Mesenchymal stem cell (in vitro differentiated cells and primary cell): Measurements from ENCODE around the gene EGLN1.
A peak's percentile ranks its signal among the peaks of the same experiment; 100 is the strongest.

ENCODE experiments used
- DNase-seq: peaks from one replicate; pipeline ENCODE4 v3.0.0-alpha.2; 2013
- H2AFZ ChIP-seq: one replicate; pipeline ENCODE4 v1.6.1; 2013; ENCODE audit warnings: low read depth, mild to moderate bottlenecking, control low read depth, inconsistent platforms, low read length, moderate library complexity
- H2AK5ac ChIP-seq: 2 replicates; pipeline ENCODE4 v1.6.1; 2013; ENCODE audit warnings: low read length, moderate library complexity, mild to moderate bottlenecking, inconsistent platforms; ENCODE audit not compliant: severe bottlenecking
- H2BK120ac ChIP-seq: one replicate; pipeline ENCODE4 v1.6.1; 2013; ENCODE audit warnings: low read depth, mild to moderate bottlenecking, inconsistent platforms, low read length, moderate library complexity
- H2BK12ac ChIP-seq, 2 experiments: one replicate each; pipeline ENCODE4 v1.6.1; 2013; ENCODE audit warnings: inconsistent platforms in 2 of 2, low read length in 2 of 2, mild to moderate bottlenecking in 2 of 2, moderate library complexity in 2 of 2, control low read depth in 1 of 2
- H2BK15ac ChIP-seq: one replicate; pipeline ENCODE4 v1.6.1; 2013; ENCODE audit warnings: mild to moderate bottlenecking, low read depth, inconsistent platforms; ENCODE audit not compliant: poor library complexity, severe bottlenecking
- H2BK5ac ChIP-seq: 2 replicates; pipeline ENCODE4 v1.6.1; 2013; ENCODE audit warnings: low read depth, mild to moderate bottlenecking, low read length, control low read depth, inconsistent platforms; ENCODE audit not compliant: poor library complexity, severe bottlenecking
- H3K14ac ChIP-seq, 2 experiments: one replicate each; pipeline ENCODE4 v1.6.1; 2013; ENCODE audit warnings: inconsistent platforms in 2 of 2, low read length in 2 of 2, control low read depth in 1 of 2, mild to moderate bottlenecking in 1 of 2, moderate library complexity in 1 of 2
- H3K18ac ChIP-seq, 2 experiments: one replicate each; pipeline ENCODE4 v1.6.1; 2013; ENCODE audit warnings: inconsistent platforms in 2 of 2, low read length in 2 of 2, control low read depth in 1 of 2, low read depth in 1 of 2, mild to moderate bottlenecking in 1 of 2
- H3K23ac ChIP-seq, 2 experiments: one replicate each; pipeline ENCODE4 v1.6.1; 2013; ENCODE audit warnings: inconsistent platforms in 2 of 2, low read length in 2 of 2, mild to moderate bottlenecking in 2 of 2, moderate library complexity in 2 of 2, control low read depth in 1 of 2
- H3K27ac ChIP-seq: 2 replicates; pipeline ENCODE4 v1.5.1; 2013; ENCODE audit warnings: mild to moderate bottlenecking, moderate library complexity, low read length, control low read depth, inconsistent platforms; ENCODE audit not compliant: poor library complexity, severe bottlenecking
- H3K27me3 ChIP-seq, 2 experiments: 2 replicates each; pipeline versions ENCODE4 v1.6.1 to v1.7.0; 2013; ENCODE audit warnings: low read length in 2 of 2, mild to moderate bottlenecking in 2 of 2, moderate library complexity in 2 of 2, control low read depth in 1 of 2, inconsistent platforms in 1 of 2; ENCODE audit not compliant: control insufficient read depth in 1 of 2, insufficient read depth in 1 of 2
- H3K36me3 ChIP-seq, 2 experiments: 2 replicates each; pipeline versions ENCODE4 v1.6.1 to v1.7.0; 2013; ENCODE audit warnings: low read length in 2 of 2, control low read depth in 1 of 2, inconsistent platforms in 1 of 2, low read depth in 1 of 2, mild to moderate bottlenecking in 1 of 2; ENCODE audit not compliant: insufficient read depth in 2 of 2, control insufficient read depth in 1 of 2
- H3K4ac ChIP-seq, 2 experiments: one replicate each; pipeline ENCODE4 v1.6.1; 2013; ENCODE audit warnings: inconsistent platforms in 2 of 2, low read length in 2 of 2, mild to moderate bottlenecking in 2 of 2, moderate library complexity in 2 of 2, control low read depth in 1 of 2, low read depth in 1 of 2
- H3K4me1 ChIP-seq: 2 replicates; pipeline ENCODE4 v1.6.1; 2013; ENCODE audit warnings: low read depth, low read length, control low read depth; ENCODE audit not compliant: control insufficient read depth, insufficient read depth
- H3K4me2 ChIP-seq: 2 replicates; pipeline ENCODE4 v1.6.1; 2013; ENCODE audit warnings: low read length, mild to moderate bottlenecking, inconsistent platforms; ENCODE audit not compliant: poor library complexity, severe bottlenecking
- H3K4me3 ChIP-seq, 2 experiments: 2 replicates each; pipeline versions ENCODE4 v1.5.1 to v1.7.0; 2013; ENCODE audit warnings: low read length in 2 of 2, mild to moderate bottlenecking in 2 of 2, control low read depth in 1 of 2, low read depth in 1 of 2; ENCODE audit not compliant: insufficient read depth in 1 of 2
- H3K79me1 ChIP-seq: replicated peaks from 2 replicates; pipeline ENCODE4 v1.6.1; 2013; ENCODE audit warnings: mild to moderate bottlenecking, control low read depth, low read length, inconsistent platforms; ENCODE audit not compliant: poor library complexity, severe bottlenecking
- H3K9ac ChIP-seq: 2 replicates; pipeline ENCODE4 v1.7.0; 2013; ENCODE audit warnings: mild to moderate bottlenecking, low read length, moderate library complexity
- H3K9me3 ChIP-seq: 2 replicates; pipeline ENCODE4 v1.7.0; 2013; ENCODE audit warnings: mild to moderate bottlenecking, low read length; ENCODE audit not compliant: control insufficient read depth
- H4K8ac ChIP-seq: one replicate; pipeline ENCODE4 v1.6.1; 2013; ENCODE audit warnings: inconsistent platforms, mild to moderate bottlenecking, low read length, moderate library complexity
- H4K91ac ChIP-seq: one replicate; pipeline ENCODE4 v1.6.1; 2013; ENCODE audit warnings: mild to moderate bottlenecking, low read length, inconsistent platforms
- WGBS: methylation state at CpG from one replicate; pipeline ENCODE4 v1.1.7; 2013; ENCODE audit warnings: mixed read lengths; 5-methylcytosine and 5-hydroxymethylcytosine counted together

The EGLN1 gene

GRCh38 chr1:231443363-231443762 is 21.3 kb upstream of the EGLN1 start:
- WGBS: 100% methylated on average over 1 of the region's 2 CpGs
- Histone ChIP-seq H3K27me3 (peaks cover 0 to 9% of the 10 kb centered on the region in 2 experiments), H2AFZ (no peak overlapping the region), H2AK5ac (no peak overlapping the region), H4K8ac (no peak overlapping the region), H3K14ac (no peak overlapping the region), H3K27ac (no peak overlapping the region), H2BK120ac (no peak overlapping the region), H2BK12ac (no peak overlapping the region), H3K79me1 (no peaks in the 10 kb centered on the region), H2BK5ac (no peak overlapping the region), H3K4me2 (no peak overlapping the region), H3K23ac (no peak overlapping the region), H3K4me3 (no peak overlapping the region), H3K4me1 (no peaks in the 10 kb centered on the region), H3K9ac (no peak overlapping the region), H4K91ac (no peak overlapping the region), H3K9me3 (peaks cover 7% of the 10 kb centered on the region), H3K36me3 (no peaks in the 10 kb centered on the region), H3K4ac (no peak overlapping the region), H2BK15ac (no peak overlapping the region), H3K18ac (no peak overlapping the region)
- no peak for DNase-seq

- H3K18ac ChIP-seq: no peak overlapping the region
- no peak overlapping the region for H3K23ac ChIP-seq
- no peaks in the 10 kb centered on the region for H3K4me1 ChIP-seq
- H3K9me3 ChIP-seq: peaks cover 7% of the 10 kb centered on the region
- H3K4me3 ChIP-seq: no peak overlapping the region
- H4K91ac ChIP-seq: no peak overlapping the region
- no peak overlapping the region for H3K9ac ChIP-seq
- peaks cover 0 to 9% of the 10 kb centered on the region in 2 experiments for H3K27me3 ChIP-seq
- H3K14ac ChIP-seq: no peak overlapping the region
- H3K79me1 ChIP-seq: no peaks in the 10 kb centered on the region
- no peak overlapping the region for H2AK5ac ChIP-seq
- H3K27ac ChIP-seq: no peak overlapping the region
- no peak overlapping the region for H2BK15ac ChIP-seq
- H2AFZ ChIP-seq: no peak overlapping the region
- H2BK12ac ChIP-seq: no peak overlapping the region
- H2BK120ac ChIP-seq: no peak overlapping the region
- no peak overlapping the region for H3K4me2 ChIP-seq
- no peak overlapping the region for H2BK5ac ChIP-seq
- no peak overlapping the region for H4K8ac ChIP-seq
- no peaks in the 10 kb centered on the region for H3K36me3 ChIP-seq
- DNase-seq: peak; percentile 13
- H3K4ac ChIP-seq: no peak overlapping the region
Observed at GRCh38 chr1:231442735-231443134, 20.6 kb upstream of the EGLN1 start.

DNA sequence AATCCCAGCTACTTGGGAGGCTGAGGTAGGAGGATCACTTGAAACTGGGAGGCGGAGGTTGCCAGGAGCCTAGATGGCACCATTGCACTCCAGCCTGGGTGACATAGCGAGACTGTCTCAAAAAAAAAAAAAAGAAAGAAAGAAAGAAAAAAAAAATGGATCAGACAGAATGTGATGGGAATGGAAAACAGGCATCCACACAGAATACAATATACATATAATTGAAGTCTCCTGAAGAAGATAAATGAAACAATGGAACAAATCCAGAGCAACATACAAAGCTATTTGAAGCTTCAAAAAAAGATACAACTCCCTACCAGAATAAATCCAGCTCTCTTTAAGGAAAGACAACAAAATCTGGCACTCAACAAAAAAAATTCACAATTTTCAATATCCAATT is 10.9 kb upstream of the EGLN1 start:
- Histone ChIP-seq H3K27ac (no peak overlapping the region), H3K14ac (no peak overlapping the region), H2BK12ac (no peak overlapping the region), H3K9ac (no peak overlapping the region), H2AK5ac (no peak overlapping the region), H3K23ac (no peak overlapping the region), H3K27me3 (no peaks in the 10 kb centered on the region), H4K91ac (no peak overlapping the region), H2BK5ac (no peak overlapping the region), H3K9me3 (no peaks in the 10 kb centered on the region), H2BK120ac (no peak overlapping the region), H3K4me3 (no peak overlapping the region), H2AFZ (no peak overlapping the region), H3K4ac (no peak overlapping the region), H3K18ac (no peak overlapping the region), H3K36me3 (no peaks in the 10 kb centered on the region), H3K4me2 (no peak overlapping the region), H3K79me1 (no peaks in the 10 kb centered on the region), H3K4me1 (no peaks in the 10 kb centered on the region), H4K8ac (no peak overlapping the region), H2BK15ac (no peak overlapping the region)
- no peak for DNase-seq
- 100% methylated on average over 1 of the region's 2 CpGs for WGBS

DNA sequence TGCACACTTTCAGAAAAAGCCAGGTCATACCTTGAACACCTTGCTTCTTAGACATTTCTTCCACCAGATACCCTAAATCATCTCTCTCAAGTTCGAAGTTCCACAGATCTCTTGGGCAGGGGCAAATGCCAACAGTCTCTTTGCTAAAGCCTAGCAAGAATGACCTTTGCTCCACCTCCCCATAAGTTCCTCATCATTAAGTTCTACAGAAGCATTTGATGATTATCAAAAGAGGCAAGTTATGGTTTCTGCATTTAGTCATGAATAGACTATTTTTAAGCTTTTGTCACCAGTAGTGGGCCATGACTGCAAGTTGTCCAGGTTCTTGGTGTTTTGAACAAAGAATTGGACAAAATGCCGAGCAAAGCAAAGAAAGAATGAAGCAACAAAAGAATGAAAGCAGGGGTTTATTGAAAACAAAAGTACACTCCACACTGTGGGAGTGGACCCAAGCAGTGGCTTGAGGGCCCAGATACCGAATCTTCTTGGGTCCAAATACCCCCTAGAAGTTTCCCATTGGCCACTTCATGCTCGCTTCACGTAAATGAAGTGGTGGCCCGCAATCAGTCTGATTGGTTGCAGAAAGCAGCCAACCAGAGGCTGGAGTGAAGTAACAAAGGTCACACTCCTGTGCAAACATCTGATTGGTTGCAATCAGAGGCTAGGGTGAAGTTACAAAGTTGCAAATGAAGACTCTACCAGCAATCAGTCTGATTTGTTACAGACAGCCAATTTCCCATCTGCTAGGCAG is 9.8 kb upstream of the EGLN1 start:
- Histone ChIP-seq H3K23ac (no peak overlapping the region), H2AK5ac (no peak overlapping the region), H2BK12ac (no peak overlapping the region), H3K27ac (no peak overlapping the region), H3K4me3 (no peak overlapping the region), H3K9me3 (no peaks in the 10 kb centered on the region), H4K91ac (no peak overlapping the region), H3K4me2 (no peak overlapping the region), H3K27me3 (no peaks in the 10 kb centered on the region), H3K4me1 (no peaks in the 10 kb centered on the region), H3K9ac (no peak overlapping the region), H3K14ac (no peak overlapping the region), H2AFZ (no peak overlapping the region), H4K8ac (no peak overlapping the region), H3K79me1 (no peaks in the 10 kb centered on the region), H3K36me3 (no peaks in the 10 kb centered on the region), H2BK120ac (no peak overlapping the region), H3K4ac (no peak overlapping the region), H2BK15ac (no peak overlapping the region), H2BK5ac (no peak overlapping the region), H3K18ac (no peak overlapping the region)
- DNase-seq: no peak
- 90% methylated on average over 6 of the region's 6 CpGs for WGBS
